SIG-M5 treated with dmso at 0.1 percent for 504 hours (cell line): ENCODE results near the gene HAVCR1.
A peak's percentile ranks its signal among the peaks of the same experiment; 100 is the strongest.
"Not testable (repeated sequence)": the region's sequence is repeated elsewhere in the genome, so short reads cannot be mapped to it uniquely, and the experiment has no call there.

Experiments used
- DNase-seq: peaks from one replicate; lab custom pipeline; 2025; ENCODE audit not compliant: unreplicated experiment; lab: John Stamatoyannopoulos, UW

Gene HAVCR1

GRCh38 chr5:157050050-157050449, 8.9 kb downstream of the HAVCR1 start:
- no peak for DNase-seq

- no peak for DNase-seq
Measured at GRCh38 chr5:157049605-157050004, 9.3 kb downstream of the HAVCR1 start.

GRCh38 chr5:157047898-157048297, 11.0 kb downstream of the HAVCR1 start:
- DNase-seq, result no peak

GRCh38 chr5:157047016-157047415, 11.9 kb downstream of the HAVCR1 start:
- not testable (repeated sequence) for DNase-seq

- no peak for DNase-seq
Measured at GRCh38 chr5:157046041-157046440, 12.9 kb downstream of the HAVCR1 start.

DNA sequence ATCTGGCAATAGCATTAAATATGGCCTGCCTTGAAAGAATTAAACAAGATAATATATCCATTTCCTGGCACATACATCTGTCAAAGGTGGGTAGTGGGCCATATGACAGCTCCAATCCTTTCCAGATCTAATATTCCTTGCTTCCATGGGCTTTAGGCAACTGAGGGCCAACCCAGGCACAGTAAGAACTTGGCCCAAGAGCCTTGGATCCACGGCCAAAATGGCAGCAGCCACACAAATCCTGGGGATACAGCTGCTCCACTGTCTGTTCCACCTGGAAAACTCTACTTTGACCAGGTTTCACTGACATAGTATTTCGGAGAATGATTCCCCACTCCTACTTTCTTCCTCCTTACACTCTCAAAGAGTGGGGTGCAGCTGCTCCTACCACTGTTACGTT, 13.3 kb downstream of the HAVCR1 start:
- DNase-seq, result no peak

- no peak for DNase-seq
Measured at GRCh38 chr5:157038568-157039187, 20.2 kb downstream of the HAVCR1 start.

- not testable (repeated sequence) for DNase-seq
Measured at GRCh38 chr5:157034106-157035072, 24.5 kb downstream of the HAVCR1 start.

DNA sequence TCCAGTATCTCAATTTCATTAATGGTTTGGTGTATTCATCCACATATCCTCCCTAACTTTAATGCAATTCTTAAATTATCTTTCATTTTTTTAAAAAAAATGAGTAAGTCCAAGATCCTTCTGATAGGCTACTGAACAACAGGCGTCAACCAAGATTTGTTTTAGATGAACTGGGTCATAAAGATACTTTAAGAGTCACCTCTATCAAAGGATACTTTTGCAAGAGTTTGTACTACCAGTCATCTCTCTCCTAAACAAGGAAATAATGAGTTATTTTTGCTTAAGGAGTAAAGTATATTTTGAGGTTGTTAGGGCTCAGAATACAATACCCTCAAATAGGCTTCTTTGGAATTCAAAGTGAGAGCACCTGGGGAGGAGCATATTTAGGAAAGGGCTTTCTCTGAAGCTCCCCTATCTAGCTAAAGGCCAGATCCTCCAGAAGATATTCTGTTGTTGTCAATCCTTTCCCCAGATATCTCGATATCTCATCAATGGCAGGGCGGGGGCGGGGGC, 25.8 kb downstream of the HAVCR1 start:
- no peak for DNase-seq

DNA sequence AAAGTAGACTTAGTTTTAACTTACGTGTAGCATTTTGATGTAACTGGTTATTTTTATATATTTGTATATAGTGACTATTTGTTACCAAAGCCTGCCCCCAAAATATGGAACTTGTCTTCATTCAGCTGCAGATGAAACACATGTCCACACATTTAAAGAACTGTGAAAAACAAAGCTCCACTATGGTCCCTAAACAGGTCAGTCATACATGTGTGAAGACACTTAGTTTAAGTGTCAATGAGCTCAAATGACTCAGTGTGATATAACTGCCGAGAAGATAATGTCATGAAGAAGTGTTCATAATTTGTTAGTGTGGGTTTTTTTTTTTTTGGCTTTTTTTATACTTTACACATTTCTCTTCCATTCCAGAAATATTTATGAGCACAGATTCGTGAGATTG, 28.2 kb downstream of the HAVCR1 start:
- no peak for DNase-seq

GRCh38 chr5:157029457-157029856, 29.5 kb downstream of the HAVCR1 start:
- no peak for DNase-seq

DNA sequence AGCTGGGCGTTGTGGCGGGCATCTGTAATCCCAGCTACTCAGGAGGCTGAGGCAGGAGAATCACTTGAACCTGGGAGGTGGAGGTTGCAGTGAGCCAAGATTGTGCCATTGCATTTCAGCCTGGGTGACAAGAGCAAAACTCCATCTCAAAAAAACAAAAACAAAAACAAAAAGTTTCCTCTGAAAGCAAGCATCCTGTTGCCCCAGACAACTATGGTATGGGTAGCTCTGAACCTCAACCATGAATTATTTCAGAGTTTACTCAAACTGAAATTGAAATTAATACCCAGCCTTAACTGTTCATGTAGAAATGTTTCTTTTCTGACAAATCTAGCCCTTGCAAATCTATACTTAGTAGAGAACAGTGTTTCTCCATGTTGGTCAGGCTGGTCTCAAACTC, 31.3 kb downstream of the HAVCR1 start:
- DNase-seq, result not testable (repeated sequence)

DNA sequence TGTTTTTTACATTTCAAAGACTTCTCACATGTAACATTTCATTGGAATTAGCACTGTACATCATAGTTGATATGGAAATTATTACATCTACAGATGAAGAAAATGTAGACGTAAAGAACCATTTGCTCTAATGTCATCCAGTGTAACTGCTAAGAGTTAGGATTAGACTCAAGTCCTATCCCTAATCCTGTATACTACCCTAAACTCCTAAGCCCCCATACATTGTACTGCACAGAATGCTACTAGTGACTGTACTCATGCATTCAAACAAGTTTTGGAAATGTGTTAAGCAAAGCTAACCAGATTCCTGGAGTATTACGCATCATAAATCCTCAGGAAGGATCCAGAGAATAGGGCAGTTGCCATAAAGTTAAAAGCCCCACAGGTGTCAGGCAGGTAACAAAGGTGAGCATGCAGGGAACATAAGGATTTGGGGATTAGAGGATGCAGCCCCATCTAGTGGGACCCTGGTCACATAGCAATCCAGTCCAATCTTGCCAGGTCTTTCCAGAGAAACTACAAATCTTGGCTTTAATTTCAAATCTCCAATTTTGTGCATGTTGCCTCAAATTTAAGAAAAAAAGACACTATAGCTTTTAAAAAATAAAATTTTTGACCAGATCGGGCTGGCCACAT, 32.0 kb downstream of the HAVCR1 start:
- peak; percentile 62 for DNase-seq

DNA sequence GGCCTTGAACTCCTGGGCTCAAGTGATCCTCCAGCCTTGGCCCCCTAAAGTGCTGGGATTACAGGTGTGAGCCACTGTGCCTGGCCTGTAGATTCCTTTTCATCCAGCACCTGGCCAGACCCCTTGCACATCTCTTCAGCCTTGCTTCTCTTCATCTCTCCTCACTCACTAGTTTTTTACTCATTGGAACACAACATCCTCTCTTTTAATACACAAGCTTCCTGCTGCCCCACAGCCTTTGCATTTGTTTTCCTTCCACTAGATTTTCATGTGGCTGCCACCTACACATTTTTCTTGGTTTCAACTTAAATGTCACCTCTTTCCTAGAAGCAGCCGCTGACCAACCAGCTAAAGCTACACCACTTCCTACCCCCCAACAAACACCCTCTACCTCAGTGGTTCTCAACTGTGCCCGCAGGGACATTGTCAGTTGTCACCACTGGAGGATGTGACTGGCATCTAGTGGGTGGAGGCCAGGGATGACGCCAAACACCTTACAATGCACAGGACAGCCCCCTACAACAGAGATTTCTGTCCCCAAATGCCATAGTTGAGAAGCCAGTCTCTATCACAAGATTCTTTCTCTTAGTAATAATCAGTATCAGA, 33.7 kb downstream of the HAVCR1 start:
- no peak for DNase-seq

DNA sequence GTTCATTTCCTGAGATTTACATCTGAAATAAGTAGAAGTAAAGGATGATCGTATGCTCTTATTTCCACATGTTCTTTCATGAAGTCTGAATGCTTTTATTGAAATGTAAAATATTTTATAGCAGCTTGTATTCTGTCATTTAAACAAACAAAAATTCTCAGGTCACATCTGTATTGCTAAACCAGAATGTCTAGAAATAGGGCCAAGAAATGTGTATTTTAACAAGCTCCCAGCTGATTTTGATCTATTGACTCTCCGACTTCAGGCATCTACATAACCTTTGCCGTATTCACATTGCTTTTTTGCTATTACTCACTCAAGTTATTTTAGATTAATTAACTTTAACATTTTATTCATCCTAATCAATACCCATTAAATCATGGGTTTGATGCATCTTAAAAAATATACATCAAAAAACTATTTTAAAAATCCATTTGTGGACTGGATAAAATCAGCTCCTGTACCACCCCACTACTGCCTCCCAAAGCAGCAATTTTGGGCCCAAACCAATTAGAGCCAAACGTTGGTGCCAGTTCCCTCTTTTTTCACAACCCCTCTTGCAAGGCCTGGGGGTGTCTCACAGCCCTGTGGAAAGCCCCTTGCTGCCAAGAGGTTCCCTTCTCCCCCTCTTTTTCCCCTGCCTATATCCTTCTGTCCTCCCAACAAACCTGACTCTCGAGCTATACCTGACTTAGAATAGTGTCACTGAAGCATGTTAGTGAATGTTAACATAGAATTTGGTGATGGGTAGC, 34.5 kb downstream of the HAVCR1 start:
- DNase-seq, result peak; percentile 13

DNA sequence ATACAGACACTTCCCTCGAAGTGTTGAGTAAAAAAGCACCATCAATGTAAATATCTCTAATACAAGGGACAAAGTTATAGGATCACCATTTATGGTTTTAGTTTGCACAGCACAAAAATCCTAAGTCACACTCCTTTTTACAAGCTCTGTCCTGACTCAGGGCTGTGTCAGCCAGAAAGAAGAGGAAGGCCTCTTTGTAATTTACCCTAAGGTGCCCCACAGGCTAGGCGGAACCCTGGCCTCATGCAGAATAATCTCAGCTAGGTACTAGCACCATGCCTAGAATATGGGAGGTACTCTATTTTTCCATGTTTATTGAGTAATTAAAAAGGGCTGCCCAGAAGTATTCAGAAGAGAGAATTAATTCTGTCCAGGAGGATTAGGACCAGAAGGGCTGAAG, 36.9 kb downstream of the HAVCR1 start:
- DNase-seq, result no peak

DNA sequence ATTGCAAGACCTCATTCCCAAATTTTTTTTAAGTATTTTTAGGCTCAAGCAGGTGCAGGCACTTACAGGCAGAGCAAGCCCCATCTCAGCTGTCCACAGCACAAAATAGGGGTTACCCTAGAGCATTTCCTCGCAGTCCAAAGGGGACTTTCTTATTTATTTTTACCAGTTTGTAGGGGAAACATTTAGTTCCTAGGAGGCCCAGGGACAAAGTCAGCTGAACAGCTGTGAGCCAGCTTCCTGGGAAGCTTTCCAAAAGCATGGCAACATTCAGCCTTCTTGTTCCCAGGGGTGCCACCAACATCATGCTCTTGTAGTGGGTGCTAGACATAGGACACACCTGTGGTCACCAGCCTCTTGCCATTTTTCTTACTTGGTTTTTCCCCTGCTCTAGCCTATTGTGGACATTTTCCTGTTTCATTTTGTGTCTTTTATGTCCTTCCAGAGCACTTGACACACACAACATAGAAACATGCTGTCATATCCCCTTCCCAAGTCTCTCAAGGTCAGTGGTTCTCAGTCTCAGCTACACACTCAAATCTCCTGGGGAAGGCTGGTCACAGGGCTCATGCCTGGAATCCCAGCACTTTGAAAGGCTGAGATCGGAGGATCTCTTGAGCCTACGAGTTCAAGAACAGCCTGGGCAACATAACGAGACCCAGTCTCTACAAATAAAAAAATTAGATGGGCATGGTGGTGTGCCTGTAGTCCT, 38.2 kb downstream of the HAVCR1 start:
- no peak for DNase-seq

- no peak for DNase-seq
Measured at GRCh38 chr5:157020002-157020401, 38.9 kb downstream of the HAVCR1 start.

GRCh38 chr5:157014143-157014542, 44.8 kb downstream of the HAVCR1 start:
- DNase-seq, result not testable (repeated sequence)

DNA sequence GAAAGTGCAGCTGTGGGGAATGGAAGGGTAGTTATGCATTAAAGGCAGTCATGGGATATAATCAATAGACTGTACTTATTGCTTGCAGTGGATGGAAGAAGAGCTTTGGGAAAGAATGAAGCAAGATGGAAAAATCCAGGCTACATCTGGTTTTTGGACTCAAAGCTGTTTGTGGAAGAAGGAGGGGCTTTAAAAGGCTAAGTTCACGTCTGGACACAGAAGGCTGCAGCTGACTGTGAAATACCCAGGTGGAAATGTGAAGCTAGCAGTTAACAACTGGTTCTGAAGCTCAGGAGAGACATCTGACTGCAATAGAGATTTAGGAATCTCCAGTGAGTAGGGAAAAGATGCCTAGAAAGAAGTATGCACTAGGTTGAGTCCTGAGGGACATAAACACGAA, 52.7 kb downstream of the HAVCR1 start:
- DNase-seq, result no peak
